ENCODE results near the gene DAPP1. TPM values are rescaled to one million over a fixed set of nuclear protein-coding genes. Genes with fewer than 3 reads are reported as not detected.
"Not testable (repeated sequence)": the region's sequence is repeated elsewhere in the genome, so short reads cannot be mapped to it uniquely, and the experiment has no call there.

Gene DAPP1, protein sequence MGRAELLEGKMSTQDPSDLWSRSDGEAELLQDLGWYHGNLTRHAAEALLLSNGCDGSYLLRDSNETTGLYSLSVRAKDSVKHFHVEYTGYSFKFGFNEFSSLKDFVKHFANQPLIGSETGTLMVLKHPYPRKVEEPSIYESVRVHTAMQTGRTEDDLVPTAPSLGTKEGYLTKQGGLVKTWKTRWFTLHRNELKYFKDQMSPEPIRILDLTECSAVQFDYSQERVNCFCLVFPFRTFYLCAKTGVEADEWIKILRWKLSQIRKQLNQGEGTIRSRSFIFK
- total RNA-seq, result 15.1 TPM
- long read RNA-seq, transcript DAPP1-203 (9 exons, 1,440 nt), result major isoform, 17 of 23 reads
- long read RNA-seq, partial matches to known transcripts, result 1 of 23 reads
- long read RNA-seq, other reads (novel, unspliced or antisense), result 5 of 23 reads

DNA sequence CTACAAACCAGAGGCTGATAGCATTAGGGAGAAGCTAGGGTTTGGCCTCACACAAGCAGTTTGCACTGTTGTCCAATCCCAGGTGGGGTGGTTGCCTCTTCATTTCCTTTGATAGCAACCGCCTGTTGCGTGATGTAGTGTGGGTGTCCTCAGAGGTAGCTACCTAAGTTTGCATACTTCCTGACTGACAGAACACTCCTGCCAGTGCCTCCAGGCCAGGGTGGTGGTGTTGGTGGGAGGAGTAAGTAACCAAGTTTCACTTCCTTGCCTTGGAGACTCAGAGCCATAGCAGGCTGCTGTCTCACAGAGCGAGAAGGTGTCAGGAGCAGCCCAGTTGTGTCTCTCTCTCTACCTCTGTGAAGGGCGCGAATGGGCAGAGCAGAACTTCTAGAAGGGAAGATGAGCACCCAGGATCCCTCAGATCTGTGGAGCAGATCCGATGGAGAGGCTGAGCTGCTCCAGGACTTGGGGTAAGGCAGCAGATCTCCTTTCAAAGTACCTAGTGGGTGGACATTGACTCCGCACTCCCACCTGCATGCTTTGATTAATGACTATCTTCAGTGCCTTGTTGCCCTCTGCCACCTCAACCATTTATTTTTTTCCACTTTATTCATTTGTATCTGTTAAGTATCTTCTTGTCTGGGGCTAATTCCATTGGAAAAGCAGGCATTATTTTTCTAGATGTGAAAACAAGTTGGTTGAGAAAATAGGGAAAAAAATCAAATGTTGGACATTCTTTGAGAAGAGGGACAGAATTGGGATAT, at the start of gene DAPP1:
Gene DAPP1 (plus strand): TSS at position 283 of the 764 bp plus-strand sequence. CDS start 87 bp downstream, at position 370.
- intact Hi-C loops (cut with DNase I), result no loop called here
- ATAC-seq (peak; percentile 67 to 88), DNase-seq (peak; percentile 70)
- Histone ChIP-seq H3K27ac (peak within 1 kb of the TSS; percentile 54), H3K36me3 (no peaks in the 10 kb centered on the region), H3K4me1 (peaks cover 26% of the 10 kb centered on the region), H3K4me3 (peak within 1 kb of the TSS; percentile 45), H3K9me3 (no peaks in the 10 kb centered on the region), H3K27me3 (ENCODE audit: low read depth) (no peaks in the 10 kb centered on the region)
- TF ChIP-seq, protein P1, sequence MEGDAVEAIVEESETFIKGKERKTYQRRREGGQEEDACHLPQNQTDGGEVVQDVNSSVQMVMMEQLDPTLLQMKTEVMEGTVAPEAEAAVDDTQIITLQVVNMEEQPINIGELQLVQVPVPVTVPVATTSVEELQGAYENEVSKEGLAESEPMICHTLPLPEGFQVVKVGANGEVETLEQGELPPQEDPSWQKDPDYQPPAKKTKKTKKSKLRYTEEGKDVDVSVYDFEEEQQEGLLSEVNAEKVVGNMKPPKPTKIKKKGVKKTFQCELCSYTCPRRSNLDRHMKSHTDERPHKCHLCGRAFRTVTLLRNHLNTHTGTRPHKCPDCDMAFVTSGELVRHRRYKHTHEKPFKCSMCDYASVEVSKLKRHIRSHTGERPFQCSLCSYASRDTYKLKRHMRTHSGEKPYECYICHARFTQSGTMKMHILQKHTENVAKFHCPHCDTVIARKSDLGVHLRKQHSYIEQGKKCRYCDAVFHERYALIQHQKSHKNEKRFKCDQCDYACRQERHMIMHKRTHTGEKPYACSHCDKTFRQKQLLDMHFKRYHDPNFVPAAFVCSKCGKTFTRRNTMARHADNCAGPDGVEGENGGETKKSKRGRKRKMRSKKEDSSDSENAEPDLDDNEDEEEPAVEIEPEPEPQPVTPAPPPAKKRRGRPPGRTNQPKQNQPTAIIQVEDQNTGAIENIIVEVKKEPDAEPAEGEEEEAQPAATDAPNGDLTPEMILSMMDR (IDR thresholded peaks at IDR 0.05), result no peak

DNA sequence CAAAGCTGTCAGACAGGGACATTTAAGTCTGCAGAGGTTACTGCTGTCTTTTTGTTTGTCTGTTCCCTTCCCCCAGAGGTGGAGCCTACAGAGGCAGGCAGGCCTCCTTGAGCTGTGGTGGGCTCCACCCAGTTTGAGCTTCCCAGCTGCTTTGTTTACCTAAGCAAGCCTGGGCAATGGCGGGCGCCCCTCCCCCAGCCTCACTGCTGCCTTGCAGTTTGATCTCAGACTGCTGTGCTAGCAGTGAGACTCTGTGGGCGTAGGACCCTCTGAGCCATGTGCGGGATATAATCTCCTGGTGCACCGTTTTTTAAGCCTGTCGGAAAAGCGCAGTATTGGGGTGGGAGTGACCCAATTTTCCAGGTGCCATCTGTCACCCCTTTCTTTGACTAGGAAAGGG, 45.8 kb upstream of the DAPP1 start:
- ATAC-seq; H3K27me3 ChIP-seq (ENCODE audit: low read depth); H3K4me1 ChIP-seq; intact Hi-C loops (cut with DNase I); DNase-seq; H3K27ac ChIP-seq; H3K36me3 ChIP-seq; H3K4me3 ChIP-seq; H3K9me3 ChIP-seq: not testable (repeated sequence)

DNA sequence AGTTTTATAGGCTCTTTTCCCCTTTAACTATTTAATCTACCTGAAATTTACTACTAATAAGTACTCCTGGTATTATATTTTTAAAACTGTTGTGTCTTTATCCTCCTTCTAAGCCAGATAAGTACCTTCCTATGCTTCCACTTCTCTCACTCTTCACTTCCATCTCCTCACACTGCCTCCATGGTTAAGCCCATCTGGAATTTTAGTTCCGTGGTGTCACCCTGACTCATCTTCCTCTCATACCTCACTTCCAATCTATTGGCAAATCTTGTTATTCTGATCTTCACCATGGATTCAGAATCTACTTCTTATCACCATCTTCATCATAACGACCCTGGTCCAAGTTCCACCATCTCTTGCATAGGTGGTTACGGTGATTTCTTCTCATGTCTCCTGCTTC, 32.7 kb upstream of the DAPP1 start:
- ATAC-seq (no peak), DNase-seq (no peak)
- no peaks in the 10 kb centered on the region for H3K36me3 ChIP-seq
- H3K4me3 ChIP-seq, result no peak overlapping the region
- no peaks in the 10 kb centered on the region for H3K27me3 ChIP-seq (ENCODE audit: low read depth)
- intact Hi-C loops (cut with DNase I), result no loop called here
- TF ChIP-seq, protein P1 (IDR thresholded peaks at IDR 0.05), result no peak
- H3K9me3 ChIP-seq, result no peaks in the 10 kb centered on the region
- H3K27ac ChIP-seq, result no peak overlapping the region
- H3K4me1 ChIP-seq, result no peaks in the 10 kb centered on the region

DNA sequence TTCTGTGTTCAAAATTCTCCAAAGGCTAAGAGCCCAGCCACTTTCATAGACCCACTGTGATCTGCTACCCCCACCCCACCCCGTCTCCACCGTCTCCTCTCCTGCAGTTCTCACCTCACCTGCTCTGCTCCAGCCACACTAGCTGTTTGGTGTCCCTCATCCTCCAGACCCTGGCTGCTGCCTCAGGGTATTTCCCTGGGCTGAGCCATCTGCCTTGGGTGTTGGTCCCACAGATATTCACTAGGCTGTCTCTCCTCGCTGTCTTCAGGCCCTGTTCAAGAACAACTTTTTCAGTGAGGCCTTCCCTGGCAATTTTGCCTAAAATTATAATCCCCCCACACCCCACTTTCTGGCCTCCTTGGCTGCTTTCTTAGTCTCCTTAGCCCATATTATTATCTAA, 31.8 kb upstream of the DAPP1 start:
- H3K27ac ChIP-seq, result no peak overlapping the region
- TF ChIP-seq, protein P1 (IDR thresholded peaks at IDR 0.05), result no peak
- no peak overlapping the region for H3K4me3 ChIP-seq
- ATAC-seq, result no peak
- H3K9me3 ChIP-seq, result no peaks in the 10 kb centered on the region
- H3K27me3 ChIP-seq (ENCODE audit: low read depth), result no peaks in the 10 kb centered on the region
- H3K4me1 ChIP-seq, result no peaks in the 10 kb centered on the region
- intact Hi-C loops (cut with DNase I), result no loop called here
- no peaks in the 10 kb centered on the region for H3K36me3 ChIP-seq
- no peak for DNase-seq

DNA sequence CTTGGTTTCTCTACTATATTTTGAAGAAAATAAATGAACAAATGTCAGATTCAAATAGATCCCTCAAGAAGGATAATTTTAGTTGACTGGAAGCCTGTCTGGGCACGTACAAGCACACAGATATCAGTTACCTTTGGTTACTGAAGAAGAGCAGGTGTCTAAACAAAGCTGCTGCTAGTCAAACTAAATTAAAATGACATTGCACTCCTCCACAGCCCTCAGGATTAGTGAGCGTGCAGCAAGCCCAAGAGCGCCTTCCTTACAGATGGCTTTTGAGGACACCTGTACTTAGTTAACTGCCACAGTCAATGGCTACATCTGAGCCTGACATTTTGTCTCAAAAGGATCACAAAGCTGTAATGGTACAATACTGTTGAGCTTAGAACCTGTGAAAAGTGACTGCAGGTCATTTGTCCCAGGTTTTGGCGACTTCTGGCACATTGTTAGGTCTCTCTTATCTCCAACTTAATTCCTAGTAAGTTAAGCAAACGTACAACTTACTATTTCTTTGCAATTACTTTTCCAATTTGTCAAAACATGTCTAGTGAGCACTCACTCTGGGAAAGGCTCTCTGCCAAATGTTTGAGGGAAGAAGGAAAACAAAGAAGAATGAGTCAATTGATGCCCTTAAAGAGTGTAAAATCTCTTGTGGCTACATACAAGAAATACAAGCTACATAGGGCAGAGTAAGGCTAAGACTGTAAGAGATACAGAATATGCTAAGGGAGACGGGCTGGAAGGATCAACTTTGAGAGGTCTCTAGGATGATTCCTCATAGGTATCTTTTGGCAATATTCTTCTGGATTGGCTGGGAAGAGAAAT, 25.6 kb upstream of the DAPP1 start:
- TF ChIP-seq, protein P1 (IDR thresholded peaks at IDR 0.05), result no peak
- no peaks in the 10 kb centered on the region for H3K9me3 ChIP-seq
- ATAC-seq, result no peak
- H3K4me1 ChIP-seq, result no peaks in the 10 kb centered on the region
- H3K27me3 ChIP-seq (ENCODE audit: low read depth), result no peaks in the 10 kb centered on the region
- no peak overlapping the region for H3K4me3 ChIP-seq
- intact Hi-C loops (cut with DNase I), result no loop called here
- no peak overlapping the region for H3K27ac ChIP-seq
- DNase-seq, result no peak
- no peaks in the 10 kb centered on the region for H3K36me3 ChIP-seq

Measured in lower lobe of right lung (tissue), 2 donors.